GM18505 (cell line): Measurements from ENCODE around the gene ACSL3.
"Not testable (repeated sequence)": the region's sequence is repeated elsewhere in the genome, so short reads cannot be mapped to it uniquely, and the experiment has no call there.

Experiments
- ATAC-seq: cut with Tn5 transposase; IDR thresholded peaks from one replicate; pipeline ENCODE4 v1.9.1; 2021; ENCODE audit not compliant: unreplicated experiment
- POLR2A ChIP-seq: IDR thresholded peaks from 4 replicates; pipeline ENCODE4 v1.6.1; 2011; ENCODE audit warnings: borderline replicate concordance; ENCODE audit not compliant: insufficient read depth, insufficient read length; ENCODE audit errors: extremely low read depth

Gene ACSL3

DNA sequence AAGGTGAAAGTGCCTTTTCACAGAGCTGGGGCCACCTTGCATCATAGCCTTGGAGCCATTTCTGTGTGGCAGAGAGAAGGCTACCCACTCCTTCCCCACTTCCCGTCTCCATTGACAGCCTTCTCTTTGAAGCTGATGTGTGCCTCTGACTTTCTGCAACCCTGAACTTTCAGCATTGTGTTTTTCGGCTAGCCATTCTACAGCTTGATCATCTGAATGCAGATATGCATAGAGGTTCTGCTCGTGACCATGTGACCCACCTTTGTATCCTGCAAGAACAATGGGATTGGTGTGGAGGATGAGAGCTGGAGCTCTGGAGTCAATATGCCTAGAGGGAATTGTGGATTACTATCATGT lies 122.1 kb downstream of the ACSL3 start:
- TF ChIP-seq POLR2A = no peak
- no peak for ATAC-seq

DNA sequence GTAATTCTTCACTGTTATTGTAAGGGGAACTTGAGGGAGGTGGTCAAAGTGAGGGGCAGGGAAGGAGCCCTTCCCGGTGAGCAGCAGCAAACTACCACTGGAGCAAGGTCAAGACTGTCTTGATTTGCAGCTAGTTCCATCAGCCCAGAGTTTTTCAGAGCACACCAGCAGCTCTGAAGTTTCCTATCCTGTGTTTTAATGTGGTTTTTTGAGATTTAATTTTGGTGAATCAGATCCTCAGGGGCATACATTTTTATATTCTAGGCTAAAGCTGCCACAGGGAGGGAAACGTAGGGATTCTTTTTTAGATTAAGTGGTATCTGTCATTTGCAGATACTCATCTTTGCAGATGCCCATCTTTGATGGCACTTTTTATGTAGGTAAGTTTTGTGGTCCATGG lies 124.1 kb downstream of the ACSL3 start:
- ATAC-seq = no peak
- no peak for TF ChIP-seq POLR2A

DNA sequence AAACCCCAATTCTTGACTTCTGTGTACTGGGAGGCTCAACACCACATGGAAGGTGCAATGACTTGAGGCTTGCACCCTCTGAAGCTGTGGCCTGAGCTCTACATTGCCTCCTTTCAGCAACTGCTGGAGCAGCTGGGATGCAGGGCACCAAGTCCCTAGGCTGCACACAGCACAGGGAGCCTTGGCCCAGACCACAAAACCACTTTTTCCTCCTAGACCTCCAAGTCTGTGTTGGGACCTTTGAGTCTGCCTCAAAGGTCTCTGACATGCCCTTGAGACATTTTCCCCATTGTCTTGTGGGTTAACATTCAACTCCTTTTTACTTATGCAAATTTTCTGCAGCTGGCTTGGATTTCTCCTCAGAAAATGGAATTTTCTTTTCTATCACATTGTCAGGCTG lies 128.6 kb downstream of the ACSL3 start:
- no peak for ATAC-seq

DNA sequence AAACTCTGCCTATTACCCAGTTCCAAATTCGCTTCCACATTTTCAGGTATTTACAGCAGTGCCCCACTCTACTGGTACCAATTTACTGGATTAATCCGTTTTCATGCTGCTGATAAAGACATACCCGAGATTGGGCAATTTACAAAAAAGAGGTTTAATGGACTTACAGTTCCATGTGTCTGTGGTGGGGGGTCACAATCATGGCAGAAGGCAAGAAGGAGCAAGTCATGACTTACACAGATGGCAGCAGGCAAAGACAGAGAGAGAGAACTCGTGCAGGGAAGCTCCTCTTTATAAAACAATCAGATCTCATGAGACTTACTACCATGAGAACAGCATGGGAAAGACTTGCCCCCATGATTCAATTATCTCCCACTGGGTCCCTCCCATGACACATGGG lies 129.4 kb downstream of the ACSL3 start:
- not testable (repeated sequence) for ATAC-seq

More for the DNA sequence above, 128.6 kb downstream of the ACSL3 start:
- no peak for TF ChIP-seq POLR2A

DNA sequence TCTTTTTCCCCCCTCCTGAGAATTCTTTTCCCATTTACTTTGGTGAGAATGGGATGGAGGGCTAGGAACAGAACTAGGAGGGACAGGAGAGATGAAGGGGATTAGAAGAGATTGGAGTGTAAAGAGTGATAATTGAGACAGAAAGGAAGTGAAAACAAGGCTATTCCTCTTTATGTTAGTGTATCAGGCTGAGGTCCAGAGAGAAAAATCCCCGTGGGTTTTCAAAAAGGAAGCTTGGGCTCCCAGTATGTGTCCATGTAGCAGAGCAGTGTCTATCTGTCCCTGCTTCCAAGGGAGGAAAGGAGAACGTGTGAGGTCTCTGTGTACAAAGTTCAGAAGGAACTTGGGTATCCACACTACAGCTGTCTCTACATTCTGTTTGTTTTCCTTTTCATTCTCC lies 131.3 kb downstream of the ACSL3 start:
- TF ChIP-seq POLR2A = no peak
- no peak for ATAC-seq
